H1 (cell line): ENCODE data around the gene PHC2. TPM values are rescaled to one million over a fixed set of nuclear protein-coding genes. Genes with fewer than 3 reads are reported as not detected.

Source experiments
- CTCF ChIA-PET: fragments of 300-600 bp; sonication (Branson Sonifier 250); formaldehyde crosslinking; loops from one replicate; lab custom pipeline; 2021; ENCODE audit not compliant: partially characterized antibody; lab: Charles Lee
- POLR2A ChIA-PET: fragments of 300-600 bp; sonication (Branson Sonifier 250); formaldehyde crosslinking; loops from one replicate; lab custom pipeline; 2021; ENCODE audit warnings: inconsistent platforms; ENCODE audit not compliant: partially characterized antibody; lab: Charles Lee
- DNase-seq, 2 experiments: peaks; one replicate each; pipeline versions ENCODE4 v3.0.0 to v3.0.0-alpha.2; 2010 to 2022; ENCODE audit warnings: low spot score in 2 of 2, low read depth in 1 of 2, mixed read lengths in 1 of 2
- FAIRE-seq: peaks from 2 replicates; lab custom pipeline; 2011; peaks lifted over from hg19 to GRCh38; lab: Jason Lieb, UNC
- H2AFZ ChIP-seq: 2 replicates; pipeline ENCODE4 v1.8.1; 2012; ENCODE audit warnings: low read length, inconsistent platforms
- H2AK5ac ChIP-seq: 2 replicates; pipeline ENCODE4 v1.6.1; 2013; ENCODE audit warnings: low read depth, low read length
- H2BK120ac ChIP-seq: replicated peaks from 2 replicates; pipeline ENCODE3; 2013; ENCODE audit warnings: low read depth, low read length, inconsistent platforms
- H2BK12ac ChIP-seq: 2 replicates; pipeline ENCODE4 v1.6.1; 2013; ENCODE audit warnings: low read depth, low read length
- H2BK15ac ChIP-seq: 2 replicates; pipeline ENCODE4 v1.6.1; 2013; ENCODE audit warnings: low read length
- H2BK20ac ChIP-seq: 2 replicates; pipeline ENCODE4 v1.6.1; 2013; ENCODE audit warnings: low read length
- H2BK5ac ChIP-seq: 2 replicates; pipeline ENCODE4 v1.6.1; 2013; ENCODE audit warnings: low read depth, low read length
- H3K14ac ChIP-seq: 2 replicates; pipeline ENCODE4 v1.6.1; 2013; ENCODE audit warnings: inconsistent platforms; ENCODE audit not compliant: insufficient read length
- H3K18ac ChIP-seq: 2 replicates; pipeline ENCODE4 v1.6.1; 2013; ENCODE audit warnings: low read length; ENCODE audit errors: extremely low read depth
- H3K23ac ChIP-seq: 2 replicates; pipeline ENCODE4 v1.6.1; 2013; ENCODE audit warnings: inconsistent platforms; ENCODE audit not compliant: insufficient read length
- H3K23me2 ChIP-seq: 2 replicates; pipeline ENCODE4 v1.6.1; 2013; ENCODE audit warnings: low read depth, low read length
- H3K27ac ChIP-seq: 2 replicates; pipeline ENCODE4 v1.6.1; 2011; ENCODE audit warnings: low read depth, low read length, inconsistent platforms
- H3K27me3 ChIP-seq, 4 experiments: replicated peaks in 1 of 4; 1 replicate in 1 of 4; 2 replicates in 3 of 4; pipeline versions ENCODE4 v1.6.1 to v1.8.1; 2011 to 2013; ENCODE audit warnings: low read length in 3 of 4, mild to moderate bottlenecking in 3 of 4, inconsistent platforms in 2 of 4, mixed read lengths in 2 of 4, moderate library complexity in 1 of 4; ENCODE audit not compliant: control insufficient read depth in 3 of 4, insufficient read depth in 3 of 4; ENCODE audit errors: extremely low read depth in 1 of 4
- H3K36me3 ChIP-seq, 4 experiments: 2 replicates each; pipeline versions ENCODE4 v1.6.1 to v1.8.1; 2011 to 2013; ENCODE audit warnings: mild to moderate bottlenecking in 4 of 4, low read length in 3 of 4, moderate library complexity in 2 of 4, control low read depth in 1 of 4, inconsistent platforms in 1 of 4; ENCODE audit not compliant: insufficient read depth in 4 of 4, control insufficient read depth in 2 of 4
- H3K4ac ChIP-seq: replicated peaks from 2 replicates; pipeline ENCODE3; 2013; ENCODE audit warnings: low read length, low read depth, mixed read lengths, inconsistent platforms; ENCODE audit not compliant: insufficient read length
- H3K4me1 ChIP-seq, 4 experiments: replicated peaks in 1 of 4; 1 replicate in 1 of 4; 2 replicates in 3 of 4; pipeline versions ENCODE4 v1.6.1 to v1.8.1; 2011 to 2013; ENCODE audit warnings: low read length in 3 of 4, inconsistent platforms in 2 of 4, mixed read lengths in 1 of 4; ENCODE audit not compliant: insufficient read depth in 4 of 4, control insufficient read depth in 3 of 4
- H3K4me2 ChIP-seq, 2 experiments: 2 replicates each; pipeline versions ENCODE4 v1.6.1 to v1.8.1; 2011 to 2013; ENCODE audit warnings: low read depth in 2 of 2, low read length in 2 of 2, control low read depth in 1 of 2, inconsistent platforms in 1 of 2, mild to moderate bottlenecking in 1 of 2; ENCODE audit not compliant: insufficient read depth in 1 of 2
- H3K4me3 ChIP-seq, 4 experiments: fragments of 200-600, 300-600 bp in 1 of 4; sonication (generic), shearing (Covaris generic), sonication (Bioruptor Twin) in 1 of 4; 2 replicates each; pipeline versions ENCODE4 v1.5.1 to v1.8.1; 2011 to 2016; ENCODE audit warnings: low read length in 4 of 4, low read depth in 3 of 4, control low read depth in 2 of 4, inconsistent platforms in 2 of 4, mild to moderate bottlenecking in 2 of 4, mixed read lengths in 1 of 4, moderate library complexity in 1 of 4; ENCODE audit not compliant: insufficient read depth in 2 of 4; ENCODE audit errors: extremely low read depth in 1 of 4
- H3K56ac ChIP-seq: replicated peaks from 2 replicates; pipeline ENCODE3; 2013; ENCODE audit warnings: low read depth, mild to moderate bottlenecking, mixed read lengths, low read length, inconsistent platforms; ENCODE audit not compliant: insufficient read length
- H3K79me1 ChIP-seq: 2 replicates; pipeline ENCODE4 v1.6.1; 2013; ENCODE audit warnings: low read depth, low read length, control low read depth
- H3K79me2 ChIP-seq, 2 experiments: 2 replicates each; pipeline versions ENCODE4 v1.6.1 to v1.8.1; 2012 to 2013; ENCODE audit warnings: low read length in 2 of 2, mild to moderate bottlenecking in 2 of 2, inconsistent platforms in 1 of 2; ENCODE audit not compliant: insufficient read depth in 2 of 2, control insufficient read depth in 1 of 2
- H3K9ac ChIP-seq, 4 experiments: replicated peaks in 1 of 4; 1 replicate in 1 of 4; 2 replicates in 3 of 4; pipeline versions ENCODE4 v1.6.1 to v1.8.1; 2011 to 2013; ENCODE audit warnings: low read depth in 3 of 4, low read length in 3 of 4, control low read depth in 2 of 4, mild to moderate bottlenecking in 2 of 4, moderate library complexity in 2 of 4, inconsistent platforms in 1 of 4; ENCODE audit errors: extremely low read depth in 1 of 4
- H3K9me3 ChIP-seq, 2 experiments: 2 replicates each; pipeline versions ENCODE4 v1.6.1 to v1.8.1; 2012 to 2013; ENCODE audit warnings: mild to moderate bottlenecking in 2 of 2, moderate library complexity in 2 of 2, control low read depth in 1 of 2, inconsistent platforms in 1 of 2, low read depth in 1 of 2, low read length in 1 of 2, mixed read lengths in 1 of 2; ENCODE audit not compliant: insufficient read depth in 2 of 2
- H4K20me1 ChIP-seq, 2 experiments: replicated peaks in 1 of 2; 2 replicates each; pipeline versions ENCODE3 to v1.8.1; 2011 to 2013; ENCODE audit warnings: inconsistent platforms in 2 of 2, low read length in 2 of 2, mild to moderate bottlenecking in 1 of 2; ENCODE audit not compliant: insufficient read depth in 2 of 2, control insufficient read depth in 1 of 2
- H4K5ac ChIP-seq: 2 replicates; pipeline ENCODE4 v1.6.1; 2013; ENCODE audit warnings: low read length, low read depth, mixed read lengths, inconsistent platforms; ENCODE audit not compliant: insufficient read length
- H4K8ac ChIP-seq: 2 replicates; pipeline ENCODE4 v1.8.0; 2013; ENCODE audit warnings: mild to moderate bottlenecking, moderate library complexity, low read length, inconsistent platforms; ENCODE audit not compliant: insufficient read depth; ENCODE audit errors: extremely low read depth
- H4K91ac ChIP-seq: replicated peaks from 2 replicates; pipeline ENCODE3; 2013; ENCODE audit warnings: low read length, mixed read lengths, inconsistent platforms; ENCODE audit not compliant: insufficient read length
- E2F6 ChIP-seq: IDR thresholded peaks from 2 replicates; pipeline ENCODE4 v1.6.1; 2012; ENCODE audit warnings: inconsistent platforms
- EP300 ChIP-seq, 2 experiments: IDR thresholded peaks; 1 replicate in 1 of 2; 2 replicates in 1 of 2; pipeline ENCODE4 v1.6.1; 2011 to 2012; ENCODE audit warnings: low read depth in 2 of 2, low read length in 2 of 2, mild to moderate bottlenecking in 2 of 2, borderline replicate concordance in 1 of 2, inconsistent platforms in 1 of 2, moderate library complexity in 1 of 2
- MAFK ChIP-seq: IDR thresholded peaks from 2 replicates; pipeline ENCODE4 v1.6.1; 2012; ENCODE audit warnings: low read depth, mild to moderate bottlenecking, improper control_type of control experiment, low read length
- MAX ChIP-seq: IDR thresholded peaks from 2 replicates; pipeline ENCODE4 v1.6.1; 2012; ENCODE audit warnings: inconsistent platforms
- RXRA ChIP-seq: IDR thresholded peaks from 2 replicates; pipeline ENCODE4 v1.6.1; 2011; ENCODE audit warnings: low read depth, mild to moderate bottlenecking, low read length, moderate library complexity; ENCODE audit not compliant: insufficient read depth
- SAP30 ChIP-seq: fragments of 300-600 bp; sonication (generic); IDR thresholded peaks from 2 replicates; pipeline ENCODE4 v1.7.1; 2012; ENCODE audit warnings: low read length, moderate library complexity, mild to moderate bottlenecking, inconsistent platforms; ENCODE audit not compliant: insufficient read depth, insufficient replicate concordance
- SIRT6 ChIP-seq: IDR thresholded peaks from one replicate; pipeline ENCODE4 v1.7.1; 2012; ENCODE audit warnings: low read length, inconsistent platforms
- SIX5 ChIP-seq: IDR thresholded peaks from 2 replicates; pipeline ENCODE4 v1.6.1; 2011; ENCODE audit warnings: mild to moderate bottlenecking, low read depth, low read length
- TAF1 ChIP-seq: IDR thresholded peaks from 2 replicates; pipeline ENCODE4 v1.6.1; 2011; ENCODE audit warnings: mild to moderate bottlenecking, low read depth, low read length
- TBP ChIP-seq: IDR thresholded peaks from 2 replicates; pipeline ENCODE4 v1.6.1; 2011; ENCODE audit warnings: low read depth, low read length, improper control_type of control experiment
- USF2 ChIP-seq: IDR thresholded peaks from 2 replicates; pipeline ENCODE4 v1.6.1; 2011; ENCODE audit warnings: low read length, improper control_type of control experiment
- ZNF274 ChIP-seq: IDR thresholded peaks from 2 replicates; pipeline ENCODE4 v1.7.0; 2012; ENCODE audit warnings: low read length, borderline replicate concordance; ENCODE audit errors: extremely low read depth
- WGBS, 2 experiments: shearing (Covaris generic) in 1 of 2; methylation state at CpG; one replicate each; pipeline versions ENCODE4 v1.1.6 to v1.1.7; 2013 to 2015; ENCODE audit warnings: low lambda C conversion rate in 2 of 2, mixed read lengths in 2 of 2, inconsistent platforms in 1 of 2, low coverage in 1 of 2, missing lambda C conversion rate in 1 of 2; ENCODE audit not compliant: insufficient replicate concordance in 2 of 2, insufficient coverage in 1 of 2, insufficient read length in 1 of 2; ENCODE audit errors: extremely low coverage in 1 of 2, missing lambda C conversion rate in 1 of 2; 5-methylcytosine and 5-hydroxymethylcytosine counted together
- polyA plus RNA-seq, 7 experiments: library from polyadenylated mRNA; depleted of rRNA in 3 of 7; stranded (reverse) in 5 of 7; unstranded in 2 of 7; fragments of >200 nt in 5 of 7; fragments of 200-250 nt in 2 of 7; gene quantifications; 1 replicate in 5 of 7; 2 replicates in 1 of 7; 4 replicates in 1 of 7; pipeline versions ENCODE4 v1.2.1 to v1.2.3, GENCODE V29; 2011 to 2013; ENCODE audit warnings: missing spikeins in 2 of 7, mixed read lengths in 2 of 7
- total RNA-seq: library from RNA; stranded (reverse); fragmentation: NEBNext Ultra II Directional; extraction: Animal tissue kit (Norgen Biotek cat#: 25700); gene quantifications from 2 replicates; pipeline ENCODE4 v1.2.1, GENCODE V29; 2021

The PHC2 gene
- total and polyA plus RNA-seq, 2 of the 8 experiments (the other 6 are each of a cell fraction or from before 2014, with no cell fraction given) = 5.6 to 14.2 TPM

DNA sequence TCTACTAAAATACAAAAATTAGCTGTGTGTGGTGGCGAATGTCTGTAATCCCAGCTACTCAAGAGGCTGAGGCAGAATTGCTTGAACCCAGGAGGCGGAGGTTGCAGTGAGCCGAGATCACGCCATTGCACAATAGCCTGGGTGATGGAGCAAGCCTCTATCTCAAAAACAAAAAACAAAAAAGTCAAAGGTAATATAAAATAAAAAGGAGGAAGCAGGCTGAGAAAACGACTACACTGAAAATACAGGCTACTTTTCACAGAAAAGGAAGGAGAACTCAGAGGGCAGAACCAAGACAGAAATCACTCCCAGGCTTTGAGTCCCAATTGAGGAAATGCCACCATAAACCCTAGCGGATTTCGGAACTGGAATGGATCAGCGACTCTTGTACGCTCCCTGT, 104.1 kb downstream of the PHC2 start:
- H4K5ac ChIP-seq = no peak overlapping the region
- H2AK5ac ChIP-seq = no peak overlapping the region
- H2BK15ac ChIP-seq = no peak overlapping the region
- H3K36me3 ChIP-seq = peaks cover 0 to 16% (median 7%) of the 10 kb centered on the region in 4 experiments; a peak in 5 of 8 replicates
- no peak overlapping the region for H2AFZ ChIP-seq
- H3K56ac ChIP-seq = no peak overlapping the region
- FAIRE-seq (no peak), DNase-seq (no peak)
- H4K91ac ChIP-seq = no peak overlapping the region
- no peak overlapping the region for H3K23ac ChIP-seq
- H3K14ac ChIP-seq = no peak overlapping the region
- no peaks in the 10 kb centered on the region for H3K79me2 ChIP-seq
- POLR2A ChIA-PET = no interaction called here
- no peaks in the 10 kb centered on the region for H3K27me3 ChIP-seq
- H4K8ac ChIP-seq = no peak overlapping the region; the same call in 1 of the 2 replicates
- no peaks in the 10 kb centered on the region for H3K23me2 ChIP-seq
- no peak overlapping the region for H3K18ac ChIP-seq
- 0 out of 7 replicates have a peak, but pooled peaks cover 0 to under 1% (median 0%) of the 10 kb centered on the region in 4 experiments for H3K4me1 ChIP-seq
- no peak overlapping the region for H3K27ac ChIP-seq
- H3K79me1 ChIP-seq = no peaks in the 10 kb centered on the region
- WGBS, 2 experiments = 85% methylated on average over 9 of the region's 9 CpGs; no CpG with 5 or more reads in 1 of the 2 experiments
- CTCF ChIA-PET = interaction anchor here (1.1 to 1.6 kb wide), 4 partner anchors 12 to 129 kb away, joined by 3 to 9 read pairs (median 5); no protein-coding TSS in a partner anchor
- H3K9me3 ChIP-seq = no peaks in the 10 kb centered on the region
- no peak overlapping the region for H3K4me2 ChIP-seq
- no peak overlapping the region for H3K4ac ChIP-seq
- no peak overlapping the region for H2BK12ac ChIP-seq
- H2BK120ac ChIP-seq = no peak overlapping the region
- H2BK5ac ChIP-seq = no peak overlapping the region
- no peaks in the 10 kb centered on the region for H4K20me1 ChIP-seq
- no peak overlapping the region for H2BK20ac ChIP-seq
- no peak overlapping the region for H3K4me3 ChIP-seq
- H3K9ac ChIP-seq = no peak overlapping the region
- no peak for TF ChIP-seq SIRT6
- no peak for TF ChIP-seq ZNF274
- TF ChIP-seq TBP = no peak
- TF ChIP-seq USF2 = no peak
- no peak for TF ChIP-seq EP300 (IDR thresholded peaks at IDR 0.05; ENCODE audit: borderline replicate concordance in 1 of 2, low read depth in 2 of 2, low read length in 2 of 2)
- no peak for TF ChIP-seq SIX5
- no peak for TF ChIP-seq TAF1
- TF ChIP-seq MAFK = no peak
- TF ChIP-seq RXRA = no peak
- no peak for TF ChIP-seq E2F6
- TF ChIP-seq SAP30 = no peak
- no peak for TF ChIP-seq MAX
